GM23248 (cell line): ENCODE results near the gene SOX11. TPM values are rescaled to one million over a fixed set of nuclear protein-coding genes. Genes with fewer than 3 reads are reported as not detected.

Source experiments
- DNase-seq: peaks from one replicate; pipeline ENCODE4 v3.0.0-alpha.2; 2015
- H2AFZ ChIP-seq: fragments of 200-600 bp; sonication (generic); 2 replicates; pipeline ENCODE4 v1.6.1; 2016; ENCODE audit warnings: antibody characterized with exemption
- H3F3A ChIP-seq: fragments of 200-600 bp; sonication (generic); 2 replicates; pipeline ENCODE4 v1.6.1; 2016; ENCODE audit warnings: mild to moderate bottlenecking, antibody characterized with exemption, mixed run types; ENCODE audit not compliant: insufficient read depth
- H3K27ac ChIP-seq: fragments of 200-600 bp; sonication (generic); 2 replicates; pipeline ENCODE4 v1.5.1; 2016; ENCODE audit warnings: mild to moderate bottlenecking
- H3K27me3 ChIP-seq: fragments of 200-600 bp; sonication (generic); replicated peaks from 2 replicates; pipeline ENCODE4 v1.6.1; 2016; ENCODE audit warnings: mild to moderate bottlenecking; ENCODE audit not compliant: insufficient read depth
- H3K36me3 ChIP-seq: fragments of 200-600 bp; sonication (generic); 2 replicates; pipeline ENCODE4 v1.6.1; 2016; ENCODE audit warnings: low read depth, mild to moderate bottlenecking
- H3K4me1 ChIP-seq: fragments of 200-600 bp; sonication (generic); 2 replicates; pipeline ENCODE4 v1.6.1; 2016; ENCODE audit warnings: mild to moderate bottlenecking; ENCODE audit not compliant: insufficient read depth
- H3K4me2 ChIP-seq: fragments of 200-600 bp; sonication (generic); one replicate; pipeline ENCODE4 v1.6.1; 2016; ENCODE audit warnings: mild to moderate bottlenecking; ENCODE audit not compliant: unreplicated experiment
- H3K4me3 ChIP-seq: fragments of 200-600 bp; sonication (generic); 2 replicates; pipeline ENCODE4 v1.5.1; 2016; ENCODE audit warnings: mild to moderate bottlenecking
- H3K79me2 ChIP-seq: fragments of 200-600 bp; sonication (generic); 2 replicates; pipeline ENCODE4 v1.6.1; 2016; ENCODE audit warnings: mild to moderate bottlenecking; ENCODE audit not compliant: insufficient read depth
- H3K9ac ChIP-seq: fragments of 200-600 bp; sonication (generic); 2 replicates; pipeline ENCODE4 v1.6.1; 2016; ENCODE audit warnings: mild to moderate bottlenecking
- H3K9me2 ChIP-seq: fragments of 200-600 bp; sonication (generic); 2 replicates; pipeline ENCODE4 v1.6.1; 2016; ENCODE audit warnings: mixed run types, mild to moderate bottlenecking, moderate library complexity; ENCODE audit not compliant: insufficient read depth
- H3K9me3 ChIP-seq: fragments of 200-600 bp; sonication (generic); one replicate; pipeline ENCODE4 v1.6.1; 2017; ENCODE audit warnings: low read depth
- H4K20me1 ChIP-seq: fragments of 200-600 bp; sonication (generic); 2 replicates; pipeline ENCODE4 v1.6.0; 2016; ENCODE audit not compliant: insufficient read depth
- EZH2 ChIP-seq: fragments of 200-600 bp; sonication (generic); IDR thresholded peaks from 2 replicates; pipeline ENCODE4 v1.6.1; 2018; ENCODE audit warnings: antibody characterized with exemption, mild to moderate bottlenecking; ENCODE audit not compliant: insufficient read depth, poor library complexity, severe bottlenecking
- EZH2phosphoT487 ChIP-seq: fragments of 200-600 bp; sonication (generic); IDR thresholded peaks from 2 replicates; pipeline ENCODE4 v1.6.1; 2018; ENCODE audit warnings: antibody characterized with exemption, moderate library complexity, mild to moderate bottlenecking, low read depth; ENCODE audit not compliant: insufficient read depth
- WGBS, 2 experiments: methylation state at CpG; one replicate each; pipeline ENCODE4 v1.1.6; 2015 to 2017; ENCODE audit warnings: low lambda C conversion rate in 2 of 2, low coverage in 1 of 2; ENCODE audit errors: missing lambda C conversion rate in 2 of 2; 5-methylcytosine and 5-hydroxymethylcytosine counted together
- in situ Hi-C: fragments of 300-500 bp; cut with MboI; formaldehyde crosslinking; loops from 2 replicates; pipeline ENCODE4 v1.15.0; 2020
- polyA plus RNA-seq: library from polyadenylated mRNA; unstranded; fragments of >200 nt; fragmentation: Nextera tagmentation; extraction: Ambion mirVana; gene quantifications from 2 replicates; pipeline ENCODE4 v1.2.1, GENCODE V29; 2016
- total RNA-seq: library from RNA; depleted of rRNA; stranded (reverse); fragments of >200 nt; shearing (Covaris generic); gene quantifications from 2 replicates; pipeline ENCODE4 v1.2.3, GENCODE V29; 2014

SOX11 gene
- total and polyA plus RNA-seq, 2 experiments from 2014 or later, result under 0.01 to 0.08 TPM

GRCh38 chr2:5699963-5700362, 7.8 kb downstream of the SOX11 start:
- Histone ChIP-seq H3K27me3 (peaks cover 12% of the 10 kb centered on the region), H3K9me2 (no peaks in the 10 kb centered on the region), H4K20me1 (no peaks in the 10 kb centered on the region), H2AFZ (no peak overlapping the region), H3K9ac (no peak overlapping the region), H3K9me3 (no peaks in the 10 kb centered on the region), H3K4me2 (no peak overlapping the region), H3K4me1 (no peaks in the 10 kb centered on the region), H3K27ac (no peak overlapping the region), H3K79me2 (no peaks in the 10 kb centered on the region), H3F3A (no peaks in the 10 kb centered on the region), H3K4me3 (no peak overlapping the region), H3K36me3 (no peaks in the 10 kb centered on the region)
- no peak for DNase-seq
- TF ChIP-seq EZH2, result no peak
- no peak for TF ChIP-seq EZH2phosphoT487
- in situ Hi-C loops, result no loop called here
- WGBS, 2 experiments, result 70 to 75% methylated on average over 4 of the region's 4 CpGs

GRCh38 chr2:5700551-5700950, 8.4 kb downstream of the SOX11 start:
- Histone ChIP-seq H4K20me1 (no peaks in the 10 kb centered on the region), H3F3A (no peaks in the 10 kb centered on the region), H3K4me1 (no peaks in the 10 kb centered on the region), H3K27ac (no peak overlapping the region), H3K36me3 (no peaks in the 10 kb centered on the region), H3K9me3 (no peaks in the 10 kb centered on the region), H3K9ac (no peak overlapping the region), H3K4me3 (no peak overlapping the region), H3K27me3 (peaks cover 6% of the 10 kb centered on the region), H3K79me2 (no peaks in the 10 kb centered on the region), H2AFZ (no peak overlapping the region), H3K4me2 (no peak overlapping the region), H3K9me2 (no peaks in the 10 kb centered on the region)
- TF ChIP-seq EZH2 (no peak), EZH2phosphoT487 (no peak)
- 67 to 74% methylated on average over 5 of the region's 5 CpGs for WGBS, 2 experiments
- DNase-seq, result no peak
- in situ Hi-C loops, result no loop called here

DNA sequence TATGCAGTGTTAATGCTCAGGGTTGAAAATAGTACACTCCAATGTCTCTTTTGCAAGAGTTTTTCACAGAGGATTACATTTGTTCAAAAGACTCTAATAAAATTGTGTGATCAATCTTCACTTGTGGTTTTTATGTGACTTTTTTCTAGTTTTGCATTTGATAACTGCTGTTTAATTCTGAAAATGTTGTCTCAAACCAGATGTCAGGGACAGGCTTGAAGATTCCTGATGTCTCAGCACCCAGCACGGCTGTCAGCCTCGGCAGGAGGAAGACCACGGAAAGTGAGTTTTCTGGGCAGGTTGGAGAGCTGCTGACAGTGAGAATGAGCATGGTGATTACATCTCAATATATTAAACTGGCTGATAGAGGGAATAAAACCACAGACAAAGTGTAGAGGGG, 9.1 kb downstream of the SOX11 start:
- no peaks in the 10 kb centered on the region for H3K36me3 ChIP-seq
- H4K20me1 ChIP-seq, result no peaks in the 10 kb centered on the region
- TF ChIP-seq EZH2phosphoT487 (no peak), EZH2 (no peak)
- H3K4me1 ChIP-seq, result no peaks in the 10 kb centered on the region
- no peak overlapping the region for H3K4me2 ChIP-seq
- H3K9me2 ChIP-seq, result no peaks in the 10 kb centered on the region
- 29 to 32% methylated on average over 3 of the region's 3 CpGs for WGBS, 2 experiments
- no peaks in the 10 kb centered on the region for H3K79me2 ChIP-seq
- H3K9ac ChIP-seq, result no peak overlapping the region
- H3F3A ChIP-seq, result no peaks in the 10 kb centered on the region
- no peaks in the 10 kb centered on the region for H3K9me3 ChIP-seq
- no peaks in the 10 kb centered on the region for H3K27me3 ChIP-seq
- H2AFZ ChIP-seq, result no peak overlapping the region
- H3K4me3 ChIP-seq, result no peak overlapping the region
- H3K27ac ChIP-seq, result no peak overlapping the region
- in situ Hi-C loops, result no loop called here
- DNase-seq, result no peak

- H3K27me3 ChIP-seq, result no peaks in the 10 kb centered on the region
- H3K4me2 ChIP-seq, result no peak overlapping the region
- TF ChIP-seq EZH2phosphoT487, result no peak
- no peak for TF ChIP-seq EZH2
- no peaks in the 10 kb centered on the region for H3K4me1 ChIP-seq
- no peaks in the 10 kb centered on the region for H3K36me3 ChIP-seq
- H3K9ac ChIP-seq, result no peak overlapping the region
- no peak overlapping the region for H3K27ac ChIP-seq
- no peak overlapping the region for H3K4me3 ChIP-seq
- DNase-seq, result no peak
- 65 to 72% methylated on average over 2 of the region's 2 CpGs for WGBS, 2 experiments
- H4K20me1 ChIP-seq, result no peaks in the 10 kb centered on the region
- H3K9me2 ChIP-seq, result no peaks in the 10 kb centered on the region
- H3K9me3 ChIP-seq, result no peaks in the 10 kb centered on the region
- in situ Hi-C loops, result no loop called here
- H3K79me2 ChIP-seq, result no peaks in the 10 kb centered on the region
- no peaks in the 10 kb centered on the region for H3F3A ChIP-seq
- H2AFZ ChIP-seq, result no peak overlapping the region
Observed at GRCh38 chr2:5703166-5703565, 11.0 kb downstream of the SOX11 start.

- Histone ChIP-seq H3K9me3 (no peaks in the 10 kb centered on the region), H3K9ac (no peak overlapping the region), H3K4me1 (no peaks in the 10 kb centered on the region), H3K4me2 (no peak overlapping the region), H2AFZ (no peak overlapping the region), H3K27me3 (no peaks in the 10 kb centered on the region), H3K9me2 (no peaks in the 10 kb centered on the region), H3K79me2 (no peaks in the 10 kb centered on the region), H4K20me1 (no peaks in the 10 kb centered on the region), H3K4me3 (no peak overlapping the region), H3K36me3 (no peaks in the 10 kb centered on the region), H3K27ac (no peak overlapping the region), H3F3A (no peaks in the 10 kb centered on the region)
- WGBS, 2 experiments, result 80% methylated on average over 4 of the region's 4 CpGs; no CpG with 5 or more reads in 1 of the 2 experiments
- in situ Hi-C loops, result no loop called here
- TF ChIP-seq EZH2phosphoT487 (no peak), EZH2 (no peak)
- DNase-seq, result no peak
Observed at GRCh38 chr2:5705490-5705889, 13.3 kb downstream of the SOX11 start.
